Chondrocyte (in vitro differentiated cells): ENCODE data around the gene IST1. TPM values are rescaled to one million over a fixed set of nuclear protein-coding genes. Genes with fewer than 3 reads are reported as not detected.
A peak's percentile ranks its signal among the peaks of the same experiment; 100 is the strongest.

ENCODE experiments used
- DNase-seq: peaks from one replicate; pipeline ENCODE4 v3.0.0; 2021; ENCODE audit warnings: mixed read lengths, low spot score
- H3K27ac Mint-ChIP-seq: one replicate; pipeline ENCODE4 v1.8.0; 2021; ENCODE audit warnings: mild to moderate bottlenecking, moderate library complexity, mixed read lengths; ENCODE audit not compliant: unreplicated experiment
- H3K27me3 Mint-ChIP-seq: 2 replicates; pipeline ENCODE4 v1.8.0; 2021; ENCODE audit warnings: low read depth, mixed read lengths
- H3K36me3 Mint-ChIP-seq: 2 replicates; pipeline ENCODE4 v1.8.0; 2021; ENCODE audit warnings: low read depth, mixed read lengths
- H3K4me1 Mint-ChIP-seq: 2 replicates; pipeline ENCODE4 v1.8.0; 2021; ENCODE audit warnings: low read depth, mild to moderate bottlenecking, mixed read lengths
- H3K4me3 Mint-ChIP-seq: one replicate; pipeline ENCODE4 v1.8.0; 2021; ENCODE audit warnings: mild to moderate bottlenecking, moderate library complexity, mixed read lengths; ENCODE audit not compliant: unreplicated experiment
- H3K9me3 Mint-ChIP-seq: 2 replicates; pipeline ENCODE4 v1.8.0; 2021; ENCODE audit warnings: low read depth, mixed read lengths
- CTCF ChIP-seq: fragments of 200-600 bp; sonication (generic); IDR thresholded peaks from 2 replicates; pipeline ENCODE4 v1.5.0; 2021; ENCODE audit warnings: antibody characterized with exemption, mild to moderate bottlenecking, moderate library complexity
- total RNA-seq: library from RNA; stranded (reverse); gene quantifications from 3 replicates; pipeline ENCODE4 v1.2.1, GENCODE V29; 2021

Gene IST1
- total RNA-seq, 1 donor from 2014 or later = 172 TPM

GRCh38 chr16:71851746-71852145, 43.6 kb upstream of the IST1 start:
- peaks cover 23% of the 10 kb centered on the region for H3K36me3 Mint-ChIP-seq
- no peak overlapping the region for H3K27ac Mint-ChIP-seq
- DNase-seq = no peak
- no peak overlapping the region for H3K4me3 Mint-ChIP-seq
- no peak for TF ChIP-seq CTCF
- no peaks in the 10 kb centered on the region for H3K27me3 Mint-ChIP-seq
- H3K4me1 Mint-ChIP-seq = peaks cover 32% of the 10 kb centered on the region
- H3K9me3 Mint-ChIP-seq = no peaks in the 10 kb centered on the region

- H3K27ac Mint-ChIP-seq = no peak overlapping the region
- no peak for DNase-seq
- TF ChIP-seq CTCF = no peak
- peaks cover 28% of the 10 kb centered on the region for H3K4me1 Mint-ChIP-seq
- H3K9me3 Mint-ChIP-seq = no peaks in the 10 kb centered on the region
- H3K36me3 Mint-ChIP-seq = peaks cover 23% of the 10 kb centered on the region
- no peak overlapping the region for H3K4me3 Mint-ChIP-seq
- no peaks in the 10 kb centered on the region for H3K27me3 Mint-ChIP-seq
These were observed 43.2 kb upstream of the IST1 start for GRCh38 chr16:71852158-71852557.

- TF ChIP-seq CTCF = no peak
- no peak for DNase-seq
- Mint-ChIP-seq H3K4me3 (no peak overlapping the region), H3K9me3 (no peaks in the 10 kb centered on the region), H3K27ac (no peak overlapping the region), H3K27me3 (no peaks in the 10 kb centered on the region), H3K4me1 (peaks cover 24% of the 10 kb centered on the region), H3K36me3 (peaks cover 23% of the 10 kb centered on the region)
These were observed 42.8 kb upstream of the IST1 start for GRCh38 chr16:71852561-71852960.

GRCh38 chr16:71853413-71853812, 41.9 kb upstream of the IST1 start:
- Mint-ChIP-seq H3K4me1 (peaks cover 18% of the 10 kb centered on the region), H3K27ac (peak overlapping the region; percentile 22), H3K4me3 (no peak overlapping the region), H3K9me3 (no peaks in the 10 kb centered on the region), H3K27me3 (no peaks in the 10 kb centered on the region), H3K36me3 (peaks cover 18% of the 10 kb centered on the region)
- no peak for TF ChIP-seq CTCF
- no peak for DNase-seq

- peaks cover 13% of the 10 kb centered on the region for H3K36me3 Mint-ChIP-seq
- no peak for DNase-seq
- H3K27ac Mint-ChIP-seq = peak overlapping the region; percentile 59
- H3K9me3 Mint-ChIP-seq = no peaks in the 10 kb centered on the region
- H3K4me3 Mint-ChIP-seq = no peak overlapping the region
- H3K4me1 Mint-ChIP-seq = peaks cover 25% of the 10 kb centered on the region
- TF ChIP-seq CTCF = no peak
- no peaks in the 10 kb centered on the region for H3K27me3 Mint-ChIP-seq
These were observed 40.9 kb upstream of the IST1 start for GRCh38 chr16:71854369-71854948.
